Iris pigment epithelial cell (primary cell): ENCODE data around the gene TENM4.

ENCODE experiments used
- DNase-seq: peaks from one replicate; pipeline ENCODE4 v3.0.0-alpha.2; 2011; ENCODE audit warnings: low read depth

TENM4 gene

GRCh38 chr11:78935398-78936068 is 505.3 kb downstream of the TENM4 start:
- no peak for DNase-seq

- no peak for DNase-seq
Measured at GRCh38 chr11:78933350-78933749, 507.5 kb downstream of the TENM4 start.

- DNase-seq, result no peak
Measured at GRCh38 chr11:78932757-78933156, 508.1 kb downstream of the TENM4 start.

- DNase-seq, result no peak
Measured at GRCh38 chr11:78931891-78932290, 508.9 kb downstream of the TENM4 start.

GRCh38 chr11:78930810-78931523 is 509.9 kb downstream of the TENM4 start:
- no peak for DNase-seq

GRCh38 chr11:78929906-78930220 is 511.0 kb downstream of the TENM4 start:
- no peak for DNase-seq

- no peak for DNase-seq
Measured at GRCh38 chr11:78929207-78929905, 511.5 kb downstream of the TENM4 start.

GRCh38 chr11:78927511-78927910 is 513.3 kb downstream of the TENM4 start:
- no peak for DNase-seq

- DNase-seq, result no peak
Measured at GRCh38 chr11:78926633-78927338, 514.0 kb downstream of the TENM4 start.

- DNase-seq, result no peak
Measured at GRCh38 chr11:78925387-78925786, 515.4 kb downstream of the TENM4 start.

- no peak for DNase-seq
Measured at GRCh38 chr11:78922859-78923625, 517.8 kb downstream of the TENM4 start.

GRCh38 chr11:78921509-78921908 is 519.3 kb downstream of the TENM4 start:
- no peak for DNase-seq

- DNase-seq, result no peak
Measured at GRCh38 chr11:78920329-78920728, 520.5 kb downstream of the TENM4 start.

- no peak for DNase-seq
Measured at GRCh38 chr11:78916759-78917158, 524.1 kb downstream of the TENM4 start.

GRCh38 chr11:78914503-78914902 is 526.3 kb downstream of the TENM4 start:
- no peak for DNase-seq

- no peak for DNase-seq
Measured at GRCh38 chr11:78912778-78913177, 528.1 kb downstream of the TENM4 start.

GRCh38 chr11:78910322-78910721 is 530.5 kb downstream of the TENM4 start:
- DNase-seq, result no peak

GRCh38 chr11:78909386-78909785 is 531.4 kb downstream of the TENM4 start:
- DNase-seq, result no peak

GRCh38 chr11:78907636-78908035 is 533.2 kb downstream of the TENM4 start:
- DNase-seq, result no peak

GRCh38 chr11:78906566-78906965 is 534.3 kb downstream of the TENM4 start:
- no peak for DNase-seq

GRCh38 chr11:78905756-78906155 is 535.1 kb downstream of the TENM4 start:
- no peak for DNase-seq
